DMS 273 (cell line): ENCODE measurements around the gene TUBGCP2.
"Not testable (repeated sequence)": the region's sequence is repeated elsewhere in the genome, so short reads cannot be mapped to it uniquely, and the experiment has no call there.

Experiments used
- DNase-seq: peaks from one replicate; lab custom pipeline; 2025; ENCODE audit not compliant: unreplicated experiment; lab: John Stamatoyannopoulos, UW

Gene TUBGCP2

DNA sequence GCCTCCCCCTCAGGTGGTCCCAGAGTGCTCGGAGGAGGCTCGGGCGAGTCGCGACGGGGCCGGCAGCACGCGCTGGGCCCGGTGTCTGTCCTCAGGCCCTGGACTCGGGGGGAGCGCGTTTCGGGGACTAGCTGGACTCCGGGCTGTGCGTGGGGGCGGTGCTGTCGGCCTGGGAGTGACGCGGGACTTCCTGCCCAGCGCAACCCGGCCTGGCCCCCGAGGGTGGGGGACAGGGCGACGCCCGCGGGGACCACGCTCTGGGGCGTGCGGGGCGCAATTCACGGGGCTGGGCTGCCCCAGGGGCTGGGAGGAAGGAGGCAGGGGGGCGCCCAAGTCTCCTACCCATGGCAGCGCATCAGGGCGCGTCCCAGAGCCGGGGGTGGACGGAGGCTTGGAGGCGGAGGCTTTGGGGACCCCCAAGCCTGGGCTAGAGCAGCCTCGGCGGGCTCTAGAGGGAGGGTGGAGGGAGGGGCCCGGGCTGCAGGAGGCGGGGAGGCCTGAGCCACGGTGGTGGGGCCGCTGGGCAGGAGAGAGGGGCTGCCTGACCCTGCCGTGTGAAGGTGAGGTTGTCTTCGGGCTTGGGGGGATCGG is 73.3 kb downstream of the TUBGCP2 start:
- DNase-seq: no peak

DNA sequence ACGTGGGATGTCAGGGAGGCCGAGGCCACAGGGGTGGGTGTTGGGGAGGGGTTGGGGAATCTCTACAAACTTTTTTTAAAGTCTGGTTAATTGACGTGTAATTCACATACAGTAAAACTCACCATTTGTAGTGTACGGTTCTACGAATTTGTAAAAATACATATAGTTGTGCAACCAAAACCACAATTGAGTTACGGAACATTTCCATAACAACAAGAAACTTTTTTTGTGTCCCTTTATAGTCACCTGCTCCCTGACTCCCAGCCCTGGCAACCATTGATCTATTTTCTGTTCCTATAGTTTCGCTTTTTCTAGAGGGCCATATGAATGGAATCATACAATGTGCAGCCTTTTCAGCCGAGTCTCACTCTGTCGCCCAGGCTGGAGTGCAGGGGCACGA is 73.9 kb downstream of the TUBGCP2 start:
- not testable (repeated sequence) for DNase-seq

DNA sequence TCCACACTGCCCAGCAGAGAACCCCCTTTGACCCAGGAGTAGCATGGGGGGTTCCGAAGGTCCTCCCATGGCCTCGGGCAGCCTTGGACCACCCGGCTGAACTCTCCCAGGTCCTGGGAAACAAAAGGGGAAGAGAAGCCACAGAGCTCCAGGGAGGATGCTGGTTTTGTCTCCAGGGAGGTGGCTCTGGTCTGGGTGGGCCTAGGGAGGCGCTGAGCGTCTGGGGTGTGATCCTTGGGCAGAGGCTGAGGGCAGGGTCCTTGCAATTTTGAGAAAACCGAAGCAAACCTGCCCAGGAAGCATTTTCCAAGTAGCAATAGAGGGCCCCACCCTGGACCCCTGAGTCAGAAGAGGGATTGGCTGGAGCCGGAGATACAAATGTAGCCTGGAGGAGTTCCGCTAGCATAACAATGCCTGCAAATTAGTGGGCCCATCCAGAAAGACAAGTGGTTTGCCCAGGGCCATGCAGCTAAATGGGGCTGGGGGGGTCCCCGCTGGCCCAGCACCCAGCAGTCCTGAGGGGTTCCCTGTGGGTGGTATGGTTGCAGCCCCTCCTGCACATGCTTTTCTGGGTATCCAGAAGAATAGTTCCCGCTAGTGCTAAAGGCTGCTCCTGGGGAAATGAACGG is 76.6 kb downstream of the TUBGCP2 start:
- DNase-seq: no peak

DNA sequence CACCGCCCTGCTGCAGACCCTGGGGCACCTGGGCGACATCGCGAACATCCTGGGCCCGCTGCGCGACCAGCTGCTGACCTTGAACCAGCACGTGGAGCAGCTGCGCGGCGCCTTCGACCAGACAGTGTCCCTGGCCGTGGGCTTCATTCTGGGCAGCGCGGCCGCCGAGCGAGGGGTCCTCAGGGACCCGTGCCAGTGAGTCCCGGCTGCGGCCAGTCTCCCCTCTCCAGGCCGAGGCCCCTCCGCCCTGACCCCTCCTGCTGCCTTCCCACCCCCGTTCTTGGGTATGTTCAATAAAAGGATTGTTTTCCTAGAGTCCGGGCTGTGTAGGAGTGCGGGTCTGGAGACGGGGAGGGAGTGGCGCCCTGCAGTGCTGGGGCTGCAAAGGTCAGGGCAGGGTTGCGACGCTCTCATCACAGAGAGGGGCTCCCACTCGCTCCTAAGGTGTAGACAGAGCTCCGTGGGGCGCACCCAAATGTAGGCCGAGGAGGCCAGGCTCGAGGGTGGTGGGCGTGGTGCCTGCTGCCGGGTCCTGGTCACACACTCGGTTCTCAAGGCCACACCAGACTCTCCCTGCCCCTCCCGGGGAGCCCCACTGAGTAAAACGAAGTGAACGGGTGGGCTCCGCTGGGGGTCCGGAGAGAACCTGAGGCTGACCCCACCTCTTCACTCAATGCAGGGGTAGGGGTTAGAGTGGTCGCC is 77.3 kb downstream of the TUBGCP2 start:
- DNase-seq: no peak

DNA sequence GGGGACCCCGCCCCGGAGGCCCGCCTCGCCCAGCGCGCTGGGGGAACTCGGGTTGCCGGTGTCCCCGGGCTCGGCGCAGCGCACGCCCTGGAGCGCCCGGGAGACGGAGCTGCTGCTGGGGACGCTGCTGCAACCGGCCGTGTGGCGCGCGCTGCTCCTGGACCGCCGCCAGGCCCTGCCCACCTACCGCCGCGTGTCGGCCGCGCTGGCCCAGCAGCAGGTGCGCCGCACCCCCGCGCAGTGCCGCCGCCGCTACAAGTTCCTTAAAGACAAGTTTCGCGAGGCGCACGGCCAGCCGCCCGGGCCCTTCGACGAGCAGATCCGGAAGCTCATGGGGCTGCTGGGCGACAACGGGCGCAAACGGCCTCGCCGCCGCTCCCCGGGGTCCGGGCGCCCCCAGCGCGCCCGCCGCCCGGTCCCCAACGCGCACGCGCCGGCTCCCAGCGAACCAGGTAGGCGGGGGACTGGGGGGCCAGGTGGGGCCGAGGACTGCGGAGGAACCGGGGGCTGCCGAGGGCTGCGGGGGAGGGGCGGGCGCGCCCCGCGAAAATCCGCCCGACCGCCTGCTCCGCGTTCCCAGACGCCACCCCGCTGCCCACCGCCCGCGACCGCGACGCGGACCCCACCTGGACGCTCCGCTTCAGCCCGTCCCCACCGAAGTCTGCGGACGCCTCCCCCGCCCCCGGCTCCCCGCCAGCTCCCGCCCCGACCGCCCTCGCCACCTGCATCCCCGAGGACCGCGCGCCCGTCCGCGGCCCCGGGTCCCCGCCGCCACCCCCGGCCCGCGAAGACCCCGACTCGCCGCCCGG is 78.1 kb downstream of the TUBGCP2 start:
- DNase-seq: peak; percentile 47

DNA sequence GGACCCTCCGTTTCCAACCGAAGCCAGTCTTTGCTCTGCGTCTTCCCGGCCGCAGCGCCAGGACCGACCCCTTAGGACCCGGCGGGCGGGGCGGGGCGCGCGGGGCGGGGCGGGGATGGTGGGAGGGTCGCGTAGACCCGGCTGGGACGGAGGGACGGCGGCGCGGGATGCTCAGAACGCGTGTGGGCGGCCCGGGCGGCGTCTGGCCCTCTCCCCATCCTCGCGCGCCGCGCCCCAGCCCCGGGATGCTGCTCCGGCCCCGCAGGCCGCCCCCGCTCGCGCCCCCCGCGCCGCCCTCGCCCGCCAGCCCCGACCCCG is 78.7 kb downstream of the TUBGCP2 start, which contains the start of gene UTF1:
Gene UTF1 (plus strand): TSS at position 174 of the 318 bp plus-strand sequence. CDS start 72 bp downstream, at position 246.
- DNase-seq: no peak

DNA sequence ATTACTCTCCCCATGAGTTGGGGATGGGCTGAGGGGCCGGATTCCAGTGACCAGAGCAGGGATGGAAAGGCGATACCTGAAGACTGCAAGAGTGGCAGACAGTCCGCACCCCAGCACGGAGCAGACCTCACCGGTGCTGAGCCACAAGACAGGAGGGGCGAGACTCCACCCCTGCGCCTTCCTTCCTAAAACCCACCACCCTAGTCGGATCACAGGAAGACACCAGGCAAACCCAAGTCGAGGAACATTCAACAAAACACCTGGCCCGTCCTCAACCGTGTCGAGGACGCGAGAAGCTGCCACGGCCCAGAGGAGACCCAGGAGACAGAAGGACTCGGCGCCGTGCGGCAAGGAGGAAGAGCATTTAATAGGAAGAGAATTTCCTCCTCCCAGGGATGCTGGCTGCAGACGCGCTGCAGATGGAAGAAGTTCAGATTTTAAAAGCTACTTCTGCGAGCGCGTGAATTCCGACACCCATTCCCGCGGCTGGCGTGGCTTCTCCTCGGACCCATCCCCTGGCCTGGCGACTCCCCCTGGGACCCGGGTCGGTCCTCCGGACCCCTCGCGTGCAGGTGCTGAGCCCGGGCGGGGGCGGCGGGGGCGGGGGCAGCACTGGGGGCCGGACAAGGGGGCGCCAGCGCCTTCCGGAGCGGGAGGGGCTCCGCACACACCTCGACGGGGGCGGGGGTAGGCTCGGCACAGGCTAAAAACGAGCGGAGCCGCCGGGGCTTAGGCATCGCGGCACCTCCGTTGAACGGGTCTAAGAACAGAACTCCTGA is 79.2 kb downstream of the TUBGCP2 start:
- no peak for DNase-seq
